Skeletal muscle tissue (tissue), 4 donors: ENCODE results near the gene MTHFD2. TPM values are rescaled to one million over a fixed set of nuclear protein-coding genes. Genes with fewer than 3 reads are reported as not detected.

ENCODE experiments used
- H3K27ac ChIP-seq: one replicate; pipeline ENCODE4 v1.7.0; 2013; ENCODE audit warnings: mild to moderate bottlenecking, low read depth, low read length, inconsistent platforms
- H3K27me3 ChIP-seq, 3 donors: one replicate each; pipeline ENCODE4 v1.7.0; 2013; ENCODE audit warnings: low read length in 3 of 3; ENCODE audit not compliant: control insufficient read depth in 3 of 3, insufficient read depth in 3 of 3
- H3K36me3 ChIP-seq, 3 donors: one replicate each; pipeline ENCODE4 v1.7.0; 2013; ENCODE audit warnings: low read length in 3 of 3; ENCODE audit not compliant: control insufficient read depth in 3 of 3, insufficient read depth in 3 of 3
- H3K4me1 ChIP-seq, 3 donors: one replicate each; pipeline ENCODE4 v1.7.0; 2013; ENCODE audit warnings: low read length in 3 of 3, mild to moderate bottlenecking in 3 of 3; ENCODE audit not compliant: control insufficient read depth in 3 of 3, insufficient read depth in 3 of 3
- H3K4me3 ChIP-seq, 3 donors: one replicate each; pipeline ENCODE4 v1.7.0; 2013; ENCODE audit warnings: low read length in 3 of 3
- H3K9ac ChIP-seq, 3 donors: one replicate each; pipeline ENCODE4 v1.7.0; 2013; ENCODE audit warnings: low read length in 3 of 3, mild to moderate bottlenecking in 3 of 3, moderate library complexity in 2 of 3, low read depth in 1 of 3
- H3K9me3 ChIP-seq, 3 donors: one replicate each; pipeline ENCODE4 v1.7.0; 2013; ENCODE audit warnings: low read length in 3 of 3; ENCODE audit not compliant: control insufficient read depth in 3 of 3
- total RNA-seq: library from RNA; depleted of rRNA; stranded (reverse); fragments of >200 nt; gene quantifications from one replicate; pipeline ENCODE4 v1.2.3, GENCODE V29; 2014
- donor health status: Osteomylitis.

The MTHFD2 gene
- total RNA-seq = 28.2 TPM

- H3K27me3 ChIP-seq = no peaks in the 10 kb centered on the region
- no peaks in the 10 kb centered on the region for H3K9me3 ChIP-seq
- H3K4me3 ChIP-seq = peak within 1 kb of the TSS; percentile 83 to 89 (median 87)
- H3K36me3 ChIP-seq = no peaks in the 10 kb centered on the region
- H3K9ac ChIP-seq = peak within 1 kb of the TSS; percentile 81 to 92 (median 85)
- H3K4me1 ChIP-seq = peaks cover 25 to 30% (median 27%) of the 10 kb centered on the region in 3 donors
- peak within 1 kb of the TSS; percentile 96 for H3K27ac ChIP-seq
Measured at GRCh38 chr2:74198461-74199274, at the start of gene MTHFD2. Gene MTHFD2, plus strand, starts transcription at chr2:74198615. Its CDS starts 27 bp downstream, at chr2:74198642.

GRCh38 chr2:74149247-74149525, 49.2 kb upstream of the MTHFD2 start:
- peaks cover 10 to 15% (median 13%) of the 10 kb centered on the region in 3 donors for H3K36me3 ChIP-seq
- H3K4me3 ChIP-seq = no peak overlapping the region
- H3K27ac ChIP-seq = no peak overlapping the region
- H3K27me3 ChIP-seq = no peaks in the 10 kb centered on the region
- peaks cover 13 to 24% (median 21%) of the 10 kb centered on the region in 3 donors for H3K4me1 ChIP-seq
- H3K9me3 ChIP-seq = no peaks in the 10 kb centered on the region
- H3K9ac ChIP-seq = no peak overlapping the region

GRCh38 chr2:74149570-74150319, 48.7 kb upstream of the MTHFD2 start:
- Histone ChIP-seq H3K4me1 (peaks cover 13 to 24% (median 21%) of the 10 kb centered on the region in 3 donors), H3K27me3 (no peaks in the 10 kb centered on the region), H3K36me3 (peaks cover 5 to 14% (median 9%) of the 10 kb centered on the region in 3 donors), H3K4me3 (no peak overlapping the region), H3K9ac (no peak overlapping the region), H3K27ac (no peak overlapping the region), H3K9me3 (no peaks in the 10 kb centered on the region)

GRCh38 chr2:74152954-74153353, 45.5 kb upstream of the MTHFD2 start:
- Histone ChIP-seq H3K27me3 (no peaks in the 10 kb centered on the region), H3K4me3 (no peak overlapping the region), H3K36me3 (peaks cover 9 to 28% (median 20%) of the 10 kb centered on the region in 3 donors)

GRCh38 chr2:74155830-74156229, 42.6 kb upstream of the MTHFD2 start:
- H3K4me3 ChIP-seq = no peak overlapping the region
- H3K9ac ChIP-seq = no peak overlapping the region
- no peaks in the 10 kb centered on the region for H3K4me1 ChIP-seq
- no peaks in the 10 kb centered on the region for H3K27me3 ChIP-seq
- H3K27ac ChIP-seq = no peak overlapping the region
- no peaks in the 10 kb centered on the region for H3K9me3 ChIP-seq
- peaks cover 21 to 42% (median 36%) of the 10 kb centered on the region in 3 donors for H3K36me3 ChIP-seq

More at GRCh38 chr2:74152954-74153353, 45.5 kb upstream of the MTHFD2 start:
- no peaks in the 10 kb centered on the region for H3K9me3 ChIP-seq
- H3K4me1 ChIP-seq = peaks cover 0 to 10% (median 8%) of the 10 kb centered on the region in 3 donors
- no peak overlapping the region for H3K27ac ChIP-seq
- H3K9ac ChIP-seq = no peak overlapping the region

GRCh38 chr2:74162951-74163350, 35.5 kb upstream of the MTHFD2 start:
- no peaks in the 10 kb centered on the region for H3K27me3 ChIP-seq
- no peak overlapping the region for H3K4me3 ChIP-seq
- H3K9ac ChIP-seq = no peak overlapping the region
- H3K27ac ChIP-seq = no peak overlapping the region
- no peaks in the 10 kb centered on the region for H3K4me1 ChIP-seq
- peaks cover 24 to 57% (median 45%) of the 10 kb centered on the region in 3 donors for H3K36me3 ChIP-seq
- H3K9me3 ChIP-seq = no peaks in the 10 kb centered on the region

- peaks cover 18 to 60% (median 42%) of the 10 kb centered on the region in 3 donors for H3K36me3 ChIP-seq
- no peak overlapping the region for H3K4me3 ChIP-seq
- H3K4me1 ChIP-seq = no peaks in the 10 kb centered on the region
- H3K27ac ChIP-seq = no peak overlapping the region
- no peaks in the 10 kb centered on the region for H3K9me3 ChIP-seq
- H3K27me3 ChIP-seq = no peaks in the 10 kb centered on the region
- no peak overlapping the region for H3K9ac ChIP-seq
Measured at GRCh38 chr2:74164761-74165160, 33.7 kb upstream of the MTHFD2 start.

GRCh38 chr2:74168739-74169138, 29.7 kb upstream of the MTHFD2 start:
- Histone ChIP-seq H3K27ac (no peak overlapping the region), H3K9me3 (no peaks in the 10 kb centered on the region), H3K9ac (no peak overlapping the region), H3K4me3 (no peak overlapping the region), H3K36me3 (peaks cover 16 to 59% (median 36%) of the 10 kb centered on the region in 3 donors), H3K27me3 (no peaks in the 10 kb centered on the region), H3K4me1 (no peaks in the 10 kb centered on the region)

- Histone ChIP-seq H3K36me3 (peaks cover 0 to 12% (median 2%) of the 10 kb centered on the region in 3 donors), H3K9me3 (peaks cover 0 to 2% (median 0%) of the 10 kb centered on the region in 3 donors), H3K27me3 (no peaks in the 10 kb centered on the region), H3K27ac (no peak overlapping the region), H3K9ac (no peak overlapping the region), H3K4me3 (no peak overlapping the region), H3K4me1 (peaks cover 3 to 17% (median 9%) of the 10 kb centered on the region in 3 donors)
Measured at GRCh38 chr2:74174909-74175308, 23.5 kb upstream of the MTHFD2 start.

GRCh38 chr2:74177696-74178095, 20.7 kb upstream of the MTHFD2 start:
- Histone ChIP-seq H3K27me3 (no peaks in the 10 kb centered on the region), H3K9ac (peak overlapping the region; percentile 78 to 88 (median 87)), H3K4me1 (peaks cover 3 to 17% (median 9%) of the 10 kb centered on the region in 3 donors), H3K27ac (peak overlapping the region; percentile 91), H3K36me3 (no peaks in the 10 kb centered on the region), H3K9me3 (peaks cover 0 to 2% (median 0%) of the 10 kb centered on the region in 3 donors), H3K4me3 (peak overlapping the region; percentile 76 to 82 (median 82))
